Measurements from ENCODE around the gene ADAM12.
A peak's percentile ranks its signal among the peaks of the same experiment; 100 is the strongest.

ADAM12 gene

DNA sequence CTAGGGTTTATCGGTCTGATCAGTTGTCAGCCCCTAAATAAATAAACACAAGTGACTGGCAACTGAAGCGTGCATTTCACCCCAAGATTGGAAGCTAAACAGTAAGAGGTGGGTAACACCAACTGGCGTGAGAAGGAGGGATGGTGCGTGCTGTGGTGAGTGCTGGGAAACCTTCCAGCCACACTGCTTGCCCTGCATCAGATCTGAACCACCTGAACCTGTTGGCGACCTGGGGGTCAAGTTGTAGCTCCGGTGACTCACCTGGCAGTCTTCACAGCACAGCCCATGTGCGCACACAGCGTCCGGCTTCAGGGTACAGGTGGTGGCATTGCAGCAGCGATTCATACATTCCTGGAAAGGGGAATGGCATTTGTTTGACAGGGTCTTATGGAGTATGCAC is 321.8 kb downstream of the ADAM12 start:
- ATAC-seq, result no peak
- TF ChIP-seq ARNTL (CRISPR knock-in tag; IDR thresholded peaks at IDR 0.05; ENCODE audit: borderline replicate concordance, low read depth), result no peak
- no peak for TF ChIP-seq OSR1 (CRISPR knock-in tag; IDR thresholded peaks at IDR 0.05)
- TF ChIP-seq BACH2 (CRISPR knock-in tag; IDR thresholded peaks at IDR 0.05; ENCODE audit: borderline replicate concordance), result no peak
- TF ChIP-seq, protein P1, sequence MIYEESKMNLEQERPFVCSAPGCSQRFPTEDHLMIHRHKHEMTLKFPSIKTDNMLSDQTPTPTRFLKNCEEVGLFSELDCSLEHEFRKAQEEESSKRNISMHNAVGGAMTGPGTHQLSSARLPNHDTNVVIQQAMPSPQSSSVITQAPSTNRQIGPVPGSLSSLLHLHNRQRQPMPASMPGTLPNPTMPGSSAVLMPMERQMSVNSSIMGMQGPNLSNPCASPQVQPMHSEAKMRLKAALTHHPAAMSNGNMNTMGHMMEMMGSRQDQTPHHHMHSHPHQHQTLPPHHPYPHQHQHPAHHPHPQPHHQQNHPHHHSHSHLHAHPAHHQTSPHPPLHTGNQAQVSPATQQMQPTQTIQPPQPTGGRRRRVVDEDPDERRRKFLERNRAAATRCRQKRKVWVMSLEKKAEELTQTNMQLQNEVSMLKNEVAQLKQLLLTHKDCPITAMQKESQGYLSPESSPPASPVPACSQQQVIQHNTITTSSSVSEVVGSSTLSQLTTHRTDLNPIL (CRISPR knock-in tag; IDR thresholded peaks at IDR 0.05; ENCODE audit: low read depth), result no peak
- TF ChIP-seq TCF4 (CRISPR knock-in tag; IDR thresholded peaks at IDR 0.05; ENCODE audit: borderline replicate concordance), result no peak
- no peak for TF ChIP-seq ESRRG (CRISPR knock-in tag; IDR thresholded peaks at IDR 0.05)
- TF ChIP-seq, protein P2, sequence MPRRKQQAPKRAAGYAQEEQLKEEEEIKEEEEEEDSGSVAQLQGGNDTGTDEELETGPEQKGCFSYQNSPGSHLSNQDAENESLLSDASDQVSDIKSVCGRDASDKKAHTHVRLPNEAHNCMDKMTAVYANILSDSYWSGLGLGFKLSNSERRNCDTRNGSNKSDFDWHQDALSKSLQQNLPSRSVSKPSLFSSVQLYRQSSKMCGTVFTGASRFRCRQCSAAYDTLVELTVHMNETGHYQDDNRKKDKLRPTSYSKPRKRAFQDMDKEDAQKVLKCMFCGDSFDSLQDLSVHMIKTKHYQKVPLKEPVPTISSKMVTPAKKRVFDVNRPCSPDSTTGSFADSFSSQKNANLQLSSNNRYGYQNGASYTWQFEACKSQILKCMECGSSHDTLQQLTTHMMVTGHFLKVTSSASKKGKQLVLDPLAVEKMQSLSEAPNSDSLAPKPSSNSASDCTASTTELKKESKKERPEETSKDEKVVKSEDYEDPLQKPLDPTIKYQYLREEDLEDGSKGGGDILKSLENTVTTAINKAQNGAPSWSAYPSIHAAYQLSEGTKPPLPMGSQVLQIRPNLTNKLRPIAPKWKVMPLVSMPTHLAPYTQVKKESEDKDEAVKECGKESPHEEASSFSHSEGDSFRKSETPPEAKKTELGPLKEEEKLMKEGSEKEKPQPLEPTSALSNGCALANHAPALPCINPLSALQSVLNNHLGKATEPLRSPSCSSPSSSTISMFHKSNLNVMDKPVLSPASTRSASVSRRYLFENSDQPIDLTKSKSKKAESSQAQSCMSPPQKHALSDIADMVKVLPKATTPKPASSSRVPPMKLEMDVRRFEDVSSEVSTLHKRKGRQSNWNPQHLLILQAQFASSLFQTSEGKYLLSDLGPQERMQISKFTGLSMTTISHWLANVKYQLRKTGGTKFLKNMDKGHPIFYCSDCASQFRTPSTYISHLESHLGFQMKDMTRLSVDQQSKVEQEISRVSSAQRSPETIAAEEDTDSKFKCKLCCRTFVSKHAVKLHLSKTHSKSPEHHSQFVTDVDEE (CRISPR knock-in tag; IDR thresholded peaks at IDR 0.05), result no peak
- no peak for TF ChIP-seq ZNF565 (CRISPR knock-in tag; conservative IDR thresholded peaks at IDR 0.05; ENCODE audit: low read depth)
- no peak for TF ChIP-seq ZFP30 (CRISPR knock-in tag; IDR thresholded peaks at IDR 0.05)
- TF ChIP-seq RARB (CRISPR knock-in tag; IDR thresholded peaks at IDR 0.05), result no peak
- no peak for TF ChIP-seq ZNF8 (CRISPR knock-in tag; IDR thresholded peaks at IDR 0.05)
- no peak for TF ChIP-seq ISL1 (CRISPR knock-in tag; IDR thresholded peaks at IDR 0.05)
- no peak for TF ChIP-seq CSDC2 (CRISPR knock-in tag; IDR thresholded peaks at IDR 0.05)

DNA sequence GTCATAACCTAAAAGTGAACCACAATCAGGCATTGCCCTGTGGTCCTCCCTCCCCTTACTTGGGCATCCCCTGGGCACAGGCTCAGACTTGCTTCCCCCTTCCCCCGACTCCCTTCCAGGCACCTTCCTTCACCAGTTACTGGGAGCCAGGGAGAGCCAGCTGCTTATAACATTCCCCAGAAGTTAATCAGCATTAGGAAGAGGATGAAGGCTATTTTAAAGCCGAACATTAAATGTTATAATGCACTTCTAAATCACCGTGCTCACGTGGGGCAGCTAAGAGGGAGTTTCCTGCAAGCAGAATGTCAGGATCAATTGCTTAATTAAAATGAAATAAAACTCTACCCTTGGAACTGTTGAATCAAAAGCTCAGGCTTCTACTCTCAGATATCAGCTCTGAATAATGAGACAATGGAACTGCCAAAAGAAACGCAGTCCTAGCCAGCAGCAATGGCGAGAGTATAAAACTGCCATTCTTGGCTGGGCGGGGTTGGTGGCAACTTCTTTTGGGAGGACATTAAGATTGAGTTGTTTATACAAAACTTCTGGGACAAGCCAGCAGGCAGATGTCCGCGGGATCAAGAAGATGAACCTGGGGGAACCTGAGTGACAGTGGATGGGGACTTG is 322.4 kb downstream of the ADAM12 start:
- TF ChIP-seq OSR1 (CRISPR knock-in tag; IDR thresholded peaks at IDR 0.05), result no peak
- TF ChIP-seq, protein P3, sequence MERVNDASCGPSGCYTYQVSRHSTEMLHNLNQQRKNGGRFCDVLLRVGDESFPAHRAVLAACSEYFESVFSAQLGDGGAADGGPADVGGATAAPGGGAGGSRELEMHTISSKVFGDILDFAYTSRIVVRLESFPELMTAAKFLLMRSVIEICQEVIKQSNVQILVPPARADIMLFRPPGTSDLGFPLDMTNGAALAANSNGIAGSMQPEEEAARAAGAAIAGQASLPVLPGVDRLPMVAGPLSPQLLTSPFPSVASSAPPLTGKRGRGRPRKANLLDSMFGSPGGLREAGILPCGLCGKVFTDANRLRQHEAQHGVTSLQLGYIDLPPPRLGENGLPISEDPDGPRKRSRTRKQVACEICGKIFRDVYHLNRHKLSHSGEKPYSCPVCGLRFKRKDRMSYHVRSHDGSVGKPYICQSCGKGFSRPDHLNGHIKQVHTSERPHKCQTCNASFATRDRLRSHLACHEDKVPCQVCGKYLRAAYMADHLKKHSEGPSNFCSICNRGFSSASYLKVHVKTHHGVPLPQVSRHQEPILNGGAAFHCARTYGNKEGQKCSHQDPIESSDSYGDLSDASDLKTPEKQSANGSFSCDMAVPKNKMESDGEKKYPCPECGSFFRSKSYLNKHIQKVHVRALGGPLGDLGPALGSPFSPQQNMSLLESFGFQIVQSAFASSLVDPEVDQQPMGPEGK (CRISPR knock-in tag; IDR thresholded peaks at IDR 0.05; ENCODE audit: borderline replicate concordance), result no peak
- TF ChIP-seq, protein P4, sequence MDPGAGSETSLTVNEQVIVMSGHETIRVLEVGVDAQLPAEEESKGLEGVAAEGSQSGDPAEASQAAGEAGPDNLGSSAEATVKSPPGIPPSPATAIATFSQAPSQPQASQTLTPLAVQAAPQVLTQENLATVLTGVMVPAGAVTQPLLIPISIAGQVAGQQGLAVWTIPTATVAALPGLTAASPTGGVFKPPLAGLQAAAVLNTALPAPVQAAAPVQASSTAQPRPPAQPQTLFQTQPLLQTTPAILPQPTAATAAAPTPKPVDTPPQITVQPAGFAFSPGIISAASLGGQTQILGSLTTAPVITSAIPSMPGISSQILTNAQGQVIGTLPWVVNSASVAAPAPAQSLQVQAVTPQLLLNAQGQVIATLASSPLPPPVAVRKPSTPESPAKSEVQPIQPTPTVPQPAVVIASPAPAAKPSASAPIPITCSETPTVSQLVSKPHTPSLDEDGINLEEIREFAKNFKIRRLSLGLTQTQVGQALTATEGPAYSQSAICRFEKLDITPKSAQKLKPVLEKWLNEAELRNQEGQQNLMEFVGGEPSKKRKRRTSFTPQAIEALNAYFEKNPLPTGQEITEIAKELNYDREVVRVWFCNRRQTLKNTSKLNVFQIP (CRISPR knock-in tag; IDR thresholded peaks at IDR 0.05; ENCODE audit: borderline replicate concordance, low read depth), result no peak
- TF ChIP-seq, protein P5, sequence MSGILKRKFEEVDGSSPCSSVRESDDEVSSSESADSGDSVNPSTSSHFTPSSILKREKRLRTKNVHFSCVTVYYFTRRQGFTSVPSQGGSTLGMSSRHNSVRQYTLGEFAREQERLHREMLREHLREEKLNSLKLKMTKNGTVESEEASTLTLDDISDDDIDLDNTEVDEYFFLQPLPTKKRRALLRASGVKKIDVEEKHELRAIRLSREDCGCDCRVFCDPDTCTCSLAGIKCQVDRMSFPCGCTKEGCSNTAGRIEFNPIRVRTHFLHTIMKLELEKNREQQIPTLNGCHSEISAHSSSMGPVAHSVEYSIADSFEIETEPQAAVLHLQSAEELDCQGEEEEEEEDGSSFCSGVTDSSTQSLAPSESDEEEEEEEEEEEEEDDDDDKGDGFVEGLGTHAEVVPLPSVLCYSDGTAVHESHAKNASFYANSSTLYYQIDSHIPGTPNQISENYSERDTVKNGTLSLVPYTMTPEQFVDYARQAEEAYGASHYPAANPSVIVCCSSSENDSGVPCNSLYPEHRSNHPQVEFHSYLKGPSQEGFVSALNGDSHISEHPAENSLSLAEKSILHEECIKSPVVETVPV (CRISPR knock-in tag; IDR thresholded peaks at IDR 0.05), result no peak
- TF ChIP-seq RARB (CRISPR knock-in tag; IDR thresholded peaks at IDR 0.05), result no peak
- TF ChIP-seq TOX (CRISPR knock-in tag; IDR thresholded peaks at IDR 0.05; ENCODE audit: borderline replicate concordance), result no peak
- TF ChIP-seq ZNF565 (CRISPR knock-in tag; conservative IDR thresholded peaks at IDR 0.05; ENCODE audit: low read depth), result no peak
- TF ChIP-seq ESRRG (CRISPR knock-in tag; IDR thresholded peaks at IDR 0.05), result no peak
- TF ChIP-seq ARNTL (CRISPR knock-in tag; IDR thresholded peaks at IDR 0.05; ENCODE audit: borderline replicate concordance, low read depth), result no peak
- no peak for TF ChIP-seq GLIS3 (CRISPR knock-in tag; IDR thresholded peaks at IDR 0.05)
- TF ChIP-seq SNAI2 (CRISPR knock-in tag; IDR thresholded peaks at IDR 0.05), result no peak
- TF ChIP-seq ZFP3 (CRISPR knock-in tag; IDR thresholded peaks at IDR 0.05), result no peak
- TF ChIP-seq, protein P1 (CRISPR knock-in tag; IDR thresholded peaks at IDR 0.05; ENCODE audit: low read depth), result no peak
- no peak for TF ChIP-seq ZFP30 (CRISPR knock-in tag; IDR thresholded peaks at IDR 0.05)
- peak; percentile 44 for ATAC-seq
